ENCODE data around the gene RALGPS1. TPM values are rescaled to one million over a fixed set of nuclear protein-coding genes. Genes with fewer than 3 reads are reported as not detected.

Gene RALGPS1
- total and polyA plus RNA-seq, 7 donors, result 3.9 to 7.7 (median 5.4) TPM

DNA sequence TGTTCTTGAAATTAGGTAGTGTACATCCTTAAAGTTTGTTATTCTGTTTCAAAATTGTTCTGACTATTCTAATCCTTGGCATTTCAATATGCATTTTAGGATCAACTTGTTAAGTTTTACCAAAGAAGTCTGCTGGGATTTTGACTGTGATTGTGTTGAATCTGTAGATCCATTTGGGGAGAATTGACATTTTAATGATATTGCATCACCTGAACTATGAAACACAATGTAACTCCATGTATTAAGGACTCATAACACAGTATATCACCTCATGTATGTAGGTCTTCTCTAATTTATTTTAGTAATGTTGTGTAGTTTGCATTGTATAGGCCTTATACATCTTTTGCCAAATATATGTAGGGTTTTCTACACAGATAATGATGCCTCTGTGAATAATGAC lies 77.8 kb downstream of the RALGPS1 start:
- intact Hi-C loops (cut with DNase I), result no loop called here
- H3K27ac ChIP-seq, result no peak overlapping the region
- no peak overlapping the region for H3K4me3 ChIP-seq
- H3K36me3 ChIP-seq (ENCODE audit: insufficient read depth in 1 of 2, low read depth in 1 of 2), result no peaks in the 10 kb centered on the region
- ATAC-seq (no peak), DNase-seq (no peak)
- H3K4me1 ChIP-seq, result peaks cover 11% of the 10 kb centered on the region
- TF ChIP-seq CTCF (IDR thresholded peaks at IDR 0.05), result no peak
- no peaks in the 10 kb centered on the region for H3K27me3 ChIP-seq (ENCODE audit: insufficient read depth in 3 of 3, low read length in 2 of 3)
- H3K9me3 ChIP-seq, result no peaks in the 10 kb centered on the region

DNA sequence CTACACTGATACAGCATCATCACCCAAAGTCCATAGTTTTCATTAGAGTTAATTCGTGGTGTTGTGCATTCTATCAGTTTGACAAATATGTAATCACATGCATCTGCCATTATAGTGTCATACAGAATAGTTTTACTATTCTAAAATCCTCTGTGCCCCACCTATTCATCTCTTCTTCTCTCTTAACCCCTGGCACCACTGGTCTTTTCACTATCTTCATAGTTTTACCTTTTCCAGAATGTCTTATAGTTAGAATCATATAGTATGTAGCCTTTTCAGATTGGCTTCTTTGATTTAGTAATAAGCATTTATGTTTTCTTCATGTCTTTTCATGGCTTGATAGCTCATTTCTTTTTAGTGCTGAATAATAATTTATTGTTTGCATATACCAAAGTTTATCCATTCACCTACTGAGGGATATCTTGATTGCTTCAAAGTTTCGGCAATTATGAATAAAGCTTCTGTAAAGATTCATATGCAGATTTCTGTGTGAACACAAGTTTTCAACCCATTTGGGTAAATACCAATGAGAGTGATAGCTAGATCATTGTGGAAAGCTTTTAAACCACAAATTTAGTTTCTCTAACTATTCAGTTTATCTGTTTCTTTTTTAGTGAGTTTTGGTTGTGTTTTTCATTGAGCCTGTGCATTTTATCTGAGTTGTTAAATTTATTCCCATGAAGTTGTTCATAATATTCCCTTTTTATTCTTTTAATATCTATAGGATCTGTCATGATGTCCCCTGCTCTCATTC lies 84.9 kb downstream of the RALGPS1 start:
- ATAC-seq (no peak), DNase-seq (no peak)
- WGBS, 3 donors, result 81 to 87% (median 84%) methylated on average over 2 of the region's 2 CpGs
- Histone ChIP-seq H3K27me3 (ENCODE audit: insufficient read depth in 3 of 3, low read length in 2 of 3) (no peaks in the 10 kb centered on the region), H3K9me3 (no peaks in the 10 kb centered on the region), H3K36me3 (ENCODE audit: insufficient read depth in 1 of 2, low read depth in 1 of 2) (no peaks in the 10 kb centered on the region), H3K4me1 (no peaks in the 10 kb centered on the region), H3K4me3 (no peak overlapping the region), H3K27ac (no peak overlapping the region)
- intact Hi-C loops (cut with DNase I), result no loop called here
- TF ChIP-seq CTCF (IDR thresholded peaks at IDR 0.05), result no peak

DNA sequence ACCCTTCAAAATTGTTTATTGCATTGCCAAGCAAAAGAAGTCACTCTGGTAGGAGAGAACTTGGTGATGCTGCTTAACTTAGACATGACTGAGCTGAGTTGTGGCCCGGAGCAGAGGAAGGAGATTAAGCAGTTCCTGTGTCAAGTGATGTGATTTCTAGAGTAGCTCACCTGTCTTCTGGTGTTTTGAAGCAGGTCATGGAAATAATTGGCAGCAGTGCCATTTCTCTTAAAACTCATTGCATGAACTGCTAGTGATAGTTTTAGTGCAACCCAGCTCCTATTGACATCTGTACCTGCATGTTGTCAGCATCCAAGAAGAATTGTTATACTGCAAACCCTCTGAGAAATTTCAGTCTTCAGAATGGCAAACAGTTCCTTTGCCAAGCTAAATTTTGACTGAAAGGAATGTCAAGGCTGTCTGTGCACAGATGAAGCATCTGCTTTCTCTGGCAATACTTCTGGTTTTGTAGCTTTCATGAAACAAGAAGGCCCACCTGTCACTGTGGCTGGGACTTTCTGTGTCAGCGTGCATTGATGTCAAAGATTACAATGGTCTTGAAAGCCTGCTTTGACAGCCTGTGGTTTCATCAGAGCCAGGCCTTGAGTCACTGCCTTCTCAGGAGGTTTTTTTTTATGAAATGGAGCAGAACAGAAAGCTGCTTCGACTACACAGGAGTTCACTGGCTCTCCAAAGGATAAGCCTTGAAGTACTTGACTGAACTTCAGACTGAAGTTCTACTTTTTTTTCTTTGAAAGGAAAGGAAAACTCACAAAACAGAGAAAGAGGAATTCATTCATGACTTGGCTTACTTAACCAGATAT lies 90.6 kb downstream of the RALGPS1 start:
- H3K27me3 ChIP-seq (ENCODE audit: insufficient read depth in 3 of 3, low read length in 2 of 3), result no peaks in the 10 kb centered on the region
- no peak for TF ChIP-seq CTCF (IDR thresholded peaks at IDR 0.05)
- DNase-seq (peak in 1 of 2 donors; percentile 23), ATAC-seq (peak; percentile 76 to 82 (median 80))
- peak overlapping the region; percentile 51 for H3K27ac ChIP-seq
- no peaks in the 10 kb centered on the region for H3K36me3 ChIP-seq (ENCODE audit: insufficient read depth in 1 of 2, low read depth in 1 of 2)
- WGBS, 3 donors, result 53 to 65% (median 58%) methylated on average over 3 of the region's 3 CpGs
- intact Hi-C loops (cut with DNase I), result no loop called here
- H3K9me3 ChIP-seq, result no peaks in the 10 kb centered on the region
- H3K4me1 ChIP-seq, result peaks cover 12% of the 10 kb centered on the region
- no peak overlapping the region for H3K4me3 ChIP-seq

GRCh38 chr9:127005770-127006314 lies 91.3 kb downstream of the RALGPS1 start:
- Histone ChIP-seq H3K9me3 (no peaks in the 10 kb centered on the region), H3K36me3 (ENCODE audit: insufficient read depth in 1 of 2, low read depth in 1 of 2) (no peaks in the 10 kb centered on the region), H3K4me3 (no peak overlapping the region), H3K27me3 (ENCODE audit: insufficient read depth in 3 of 3, low read length in 2 of 3) (no peaks in the 10 kb centered on the region), H3K4me1 (peaks cover 12% of the 10 kb centered on the region), H3K27ac (peak overlapping the region; percentile 51)
- TF ChIP-seq CTCF (IDR thresholded peaks at IDR 0.05), result no peak
- intact Hi-C loops (cut with DNase I), result no loop called here
- DNase-seq (no peak), ATAC-seq (peak in 2 of 4 donors; percentile 58 to 66)
- WGBS, 3 donors, result 88 to 93% (median 89%) methylated on average over 5 of the region's 5 CpGs
